Measurements from ENCODE around the gene XIRP2.
"Not testable (repeated sequence)": the region's sequence is repeated elsewhere in the genome, so short reads cannot be mapped to it uniquely, and the experiment has no call there.

XIRP2 gene

GRCh38 chr2:166957686-166958085, 69.4 kb downstream of the XIRP2 start:
- DNase-seq: no peak

DNA sequence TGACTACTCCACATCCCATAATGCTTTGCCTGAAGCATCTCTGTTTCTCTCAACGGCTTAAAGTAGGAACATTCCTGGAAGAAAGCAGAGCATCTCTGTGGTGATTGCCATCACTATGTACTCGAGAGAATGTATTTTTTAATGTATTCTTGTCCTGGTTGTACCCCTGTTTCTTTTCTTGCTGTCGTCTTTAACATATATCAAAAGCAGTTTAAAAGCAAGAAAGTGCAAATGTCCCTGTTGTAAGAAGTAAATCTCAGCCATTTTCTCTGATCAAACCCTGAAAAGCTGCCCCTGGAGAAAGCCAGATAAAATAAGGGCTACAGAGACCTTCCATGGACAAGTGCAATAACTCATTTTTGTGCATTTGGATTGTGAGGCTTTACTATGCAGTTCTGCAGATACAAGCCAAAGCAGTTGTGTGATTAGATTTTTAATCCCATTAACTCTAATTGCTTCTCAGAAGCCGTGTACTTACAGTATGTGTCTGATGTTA, 70.8 kb downstream of the XIRP2 start:
- DNase-seq: no peak

DNA sequence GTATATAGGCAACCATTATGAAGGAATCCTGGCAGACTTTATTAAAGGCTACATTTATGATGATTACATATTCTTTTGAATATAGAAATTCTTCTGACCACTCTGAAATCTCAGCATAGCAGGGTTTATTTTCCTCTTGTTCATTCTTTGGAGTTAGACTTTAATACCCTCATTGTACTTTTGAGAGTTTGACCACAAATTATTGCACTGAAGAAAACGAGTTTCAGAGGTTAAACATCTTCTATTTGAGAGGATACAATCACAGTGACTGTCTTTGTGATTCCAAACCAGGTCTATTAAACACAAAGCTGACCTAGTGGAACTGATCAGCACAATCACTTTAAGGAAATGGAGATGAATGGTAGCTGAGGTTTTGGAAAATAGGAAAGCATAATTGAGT, 71.3 kb downstream of the XIRP2 start:
- DNase-seq: no peak

- DNase-seq: no peak
These were observed 72.5 kb downstream of the XIRP2 start for GRCh38 chr2:166960702-166961270.

DNA sequence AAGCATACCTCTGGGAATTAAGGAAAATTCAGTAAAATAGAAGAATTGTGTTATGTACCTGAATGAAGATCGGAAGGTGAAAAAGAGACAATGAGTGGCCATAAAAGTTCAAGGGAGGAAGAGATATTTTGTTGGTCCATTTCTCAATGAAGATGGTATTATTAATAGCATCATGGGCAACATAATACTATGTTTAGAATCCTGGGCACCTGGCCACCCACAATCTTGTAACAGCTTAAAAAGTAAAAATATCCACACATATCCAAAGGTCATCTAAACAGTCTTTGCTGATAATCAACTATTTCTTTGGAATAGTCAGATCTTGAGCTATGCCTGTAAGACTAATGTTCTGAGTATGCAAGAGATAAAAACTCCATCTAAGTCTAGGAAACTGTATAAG, 73.7 kb downstream of the XIRP2 start:
- DNase-seq: no peak

DNA sequence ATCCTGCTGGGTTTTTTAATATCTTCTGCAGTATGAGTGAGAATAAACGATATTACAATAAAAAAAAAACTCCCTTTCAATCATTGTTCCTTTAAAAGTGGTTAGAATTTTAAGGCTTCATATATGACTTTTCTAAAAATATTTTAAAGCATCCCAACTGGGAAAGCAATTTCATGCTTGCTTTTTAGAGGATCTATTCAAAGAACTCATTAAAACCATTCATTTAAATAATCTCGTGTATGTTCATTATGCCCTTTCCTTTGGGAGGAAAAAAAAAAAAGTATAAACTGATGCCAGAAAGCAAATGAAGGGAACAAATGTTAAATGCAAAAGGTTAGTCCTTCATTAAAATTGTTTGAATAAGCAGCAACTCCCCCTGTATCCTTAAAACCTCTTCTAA, 81.2 kb downstream of the XIRP2 start:
- no peak for DNase-seq

- DNase-seq: no peak
These were observed 83.7 kb downstream of the XIRP2 start for GRCh38 chr2:166972002-166972401.

DNA sequence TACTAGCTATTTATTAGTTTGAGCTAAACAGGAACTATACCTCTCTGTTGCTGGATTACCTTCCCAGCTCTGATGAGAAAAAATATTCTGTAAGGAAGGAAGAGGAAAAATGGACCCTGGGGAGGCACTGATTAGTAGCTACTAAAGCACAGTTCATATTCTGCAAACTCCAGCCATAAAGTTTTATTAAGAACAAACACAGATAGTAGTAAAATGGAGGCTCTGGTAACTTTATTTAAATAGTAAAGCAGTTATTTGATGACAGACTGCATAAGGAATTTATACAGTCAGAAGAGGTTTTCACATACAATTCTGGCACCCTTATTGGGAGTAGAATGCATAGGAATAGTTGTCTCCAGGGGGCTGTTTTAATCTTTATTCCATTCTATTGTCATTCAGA, 84.1 kb downstream of the XIRP2 start:
- no peak for DNase-seq

DNA sequence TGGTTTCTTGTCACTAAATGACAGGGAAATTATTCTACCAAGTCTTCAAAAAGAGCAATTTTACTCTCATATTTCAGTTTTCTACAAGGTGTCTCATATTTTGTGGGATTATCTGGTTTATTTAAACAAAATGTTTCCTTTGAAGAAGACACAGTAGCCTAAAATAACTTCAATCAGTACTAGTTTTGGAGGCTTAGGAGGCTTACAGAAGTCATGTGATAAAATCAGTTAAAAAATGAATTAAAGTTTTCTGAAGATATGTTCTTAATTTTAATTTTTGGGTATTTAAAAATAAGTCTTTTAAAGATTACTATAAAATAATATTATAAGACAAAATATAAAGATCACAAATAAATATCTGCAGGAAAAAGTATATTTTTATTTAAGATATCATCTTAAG, 95.9 kb downstream of the XIRP2 start:
- no peak for DNase-seq

- DNase-seq: no peak
These were observed 96.5 kb downstream of the XIRP2 start for GRCh38 chr2:166984797-166985196.

GRCh38 chr2:166994588-166995336, 106.5 kb downstream of the XIRP2 start:
- no peak for DNase-seq

DNA sequence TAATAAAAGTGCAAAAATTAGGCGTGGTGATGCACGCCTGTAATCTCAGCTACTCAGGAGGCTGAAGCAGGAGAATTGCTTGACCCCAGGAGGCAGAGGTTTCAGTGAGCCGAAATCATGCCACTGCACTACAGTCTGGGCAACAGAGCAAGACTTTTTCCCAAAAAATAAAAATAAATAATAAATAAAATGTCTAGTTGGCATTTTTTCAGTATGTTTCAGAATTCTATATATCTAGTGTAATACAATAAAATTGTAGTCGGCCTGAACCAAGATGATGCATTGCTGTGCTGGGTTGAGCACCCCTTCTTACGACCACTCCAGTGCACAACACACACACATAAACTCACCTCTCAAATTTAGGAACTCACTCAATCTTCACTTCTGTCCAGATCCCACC, 108.2 kb downstream of the XIRP2 start:
- no peak for DNase-seq

DNA sequence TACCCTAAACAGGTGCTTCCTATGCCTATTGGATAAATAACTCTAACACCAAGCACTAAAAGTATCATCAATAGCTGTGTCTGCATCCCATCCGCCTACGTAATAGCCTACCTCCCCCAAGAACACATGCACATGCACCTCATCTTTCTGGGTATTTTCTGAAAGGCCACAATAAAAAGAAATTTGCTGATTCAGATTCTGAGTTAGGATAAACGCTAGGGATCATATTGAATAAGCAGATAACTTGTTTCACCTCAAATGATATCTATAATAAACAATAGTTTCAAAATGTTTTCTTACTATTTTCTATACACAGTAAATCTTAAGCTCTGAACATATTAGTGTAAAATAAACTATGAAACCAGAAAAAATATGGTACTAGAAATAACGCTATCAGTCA, 112.9 kb downstream of the XIRP2 start:
- DNase-seq: no peak

DNA sequence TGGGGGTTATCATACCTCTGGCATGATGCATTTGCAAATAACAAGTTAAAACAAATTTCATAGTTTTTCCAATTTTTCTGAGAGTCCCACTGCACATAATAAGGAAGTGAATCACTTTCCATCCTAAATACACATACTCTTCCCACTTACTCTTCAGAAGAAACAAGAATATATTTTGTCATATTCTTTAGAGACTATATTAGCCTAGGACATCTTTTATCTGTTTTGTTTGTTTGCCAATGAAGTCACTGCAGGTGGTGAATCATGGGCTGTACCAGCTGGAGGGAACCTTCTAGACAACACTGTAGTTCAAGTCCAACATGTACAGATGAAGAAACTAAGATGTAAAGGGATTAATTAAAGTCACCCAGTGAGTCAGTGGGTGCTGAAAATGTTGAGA, 116.8 kb downstream of the XIRP2 start:
- DNase-seq: no peak

DNA sequence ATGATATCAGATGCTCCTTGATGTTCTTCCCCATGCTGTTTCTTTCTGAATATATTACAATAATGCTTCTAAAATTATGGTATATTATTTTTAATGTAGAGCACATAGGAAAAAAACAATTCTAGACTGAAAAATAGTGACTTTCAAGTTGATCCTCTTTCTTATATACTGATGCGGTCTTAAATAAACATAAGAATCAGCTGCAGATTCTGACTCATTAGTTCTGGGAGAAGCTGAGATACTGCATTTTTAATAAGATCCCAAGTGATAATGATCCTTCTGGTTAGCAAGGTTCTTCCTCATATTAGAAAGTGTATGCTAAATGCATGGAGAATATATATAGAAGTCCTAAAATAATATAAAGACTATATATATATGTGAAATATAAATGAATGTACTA, 124.9 kb downstream of the XIRP2 start:
- no peak for DNase-seq

- no peak for DNase-seq
These were observed 127.5 kb downstream of the XIRP2 start for GRCh38 chr2:167015806-167016205.

DNA sequence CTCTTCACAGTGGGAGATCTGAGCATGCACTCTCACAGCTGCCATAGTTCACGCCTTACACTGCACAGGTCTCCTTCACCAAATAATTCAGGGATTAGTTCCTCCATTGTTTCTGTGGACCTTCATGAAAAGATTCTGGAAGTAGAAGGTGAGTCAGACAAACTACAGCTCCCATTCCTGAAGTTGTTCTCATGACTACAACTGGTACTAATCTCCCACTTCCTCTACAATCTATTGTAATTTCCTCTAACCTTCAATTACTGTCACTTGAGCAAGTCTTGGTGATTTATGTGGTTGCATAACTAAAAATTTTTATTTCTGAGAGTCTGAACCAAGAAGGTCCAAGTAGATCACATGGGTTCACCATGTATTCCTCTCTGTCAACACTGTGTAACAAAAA, 128.7 kb downstream of the XIRP2 start:
- no peak for DNase-seq

- DNase-seq: no peak
These were observed 130.3 kb downstream of the XIRP2 start for GRCh38 chr2:167018590-167018989.

- DNase-seq: no peak
These were observed 140.2 kb downstream of the XIRP2 start for GRCh38 chr2:167028503-167028902.

DNA sequence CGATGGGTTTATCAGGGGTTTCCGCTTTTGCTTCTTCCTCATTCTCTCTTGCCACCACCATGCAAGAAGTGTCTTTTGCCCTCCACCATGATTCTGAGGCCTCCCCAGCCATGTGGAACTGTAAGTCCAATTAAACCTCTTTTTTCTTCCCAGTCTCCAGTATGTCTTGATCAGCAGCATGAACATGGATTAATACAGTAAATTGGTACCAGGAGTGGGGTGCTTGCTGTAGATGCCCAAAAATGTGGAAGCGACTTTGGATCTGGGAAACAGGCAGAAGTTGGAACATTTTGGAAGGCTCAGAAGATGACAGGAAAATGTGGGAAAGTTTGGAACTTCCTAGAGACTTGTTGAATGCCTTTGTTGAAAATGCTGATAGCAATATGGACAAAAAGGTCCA, 146.7 kb downstream of the XIRP2 start:
- DNase-seq: not testable (repeated sequence)

DNA sequence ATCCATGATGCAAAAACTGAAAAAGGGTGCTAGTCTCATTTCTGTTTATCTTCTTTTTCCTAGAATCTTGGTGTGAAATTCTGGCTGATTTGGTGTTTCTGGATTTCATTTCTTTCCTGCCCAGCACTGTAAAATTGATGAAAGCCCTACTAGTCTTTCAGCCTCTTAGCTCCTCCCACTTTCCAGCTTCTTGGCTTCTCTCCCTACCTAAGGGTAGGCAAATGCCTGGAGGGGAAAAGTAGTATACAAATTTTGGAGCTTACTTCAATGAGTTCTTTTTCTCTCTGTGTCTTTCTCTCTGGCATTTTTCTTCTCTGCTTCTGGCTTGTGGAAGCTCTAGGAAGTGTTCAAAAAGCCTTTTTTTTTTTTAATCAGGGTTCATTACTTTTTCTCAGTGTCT, 160.5 kb downstream of the XIRP2 start:
- DNase-seq: no peak

- DNase-seq: no peak
These were observed 161.4 kb downstream of the XIRP2 start for GRCh38 chr2:167049659-167050058.

DNA sequence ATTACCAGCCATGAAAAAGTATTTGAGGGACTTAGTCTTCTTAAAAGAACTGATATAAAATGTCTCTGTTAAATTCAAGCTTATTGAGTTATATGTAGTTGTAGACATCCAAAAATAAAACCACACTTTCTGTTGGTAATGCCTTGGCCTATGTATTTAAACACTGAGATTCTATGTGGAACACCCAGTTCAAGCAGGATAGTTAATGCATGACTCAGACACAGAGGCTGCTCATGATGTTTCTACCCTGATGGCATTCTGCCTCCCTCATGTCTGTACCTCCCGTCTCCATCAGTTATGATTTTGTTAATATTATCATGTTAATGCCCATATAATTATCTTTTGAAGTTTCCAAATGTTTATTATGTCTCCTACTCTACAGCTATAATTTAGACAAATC, 164.5 kb downstream of the XIRP2 start:
- no peak for DNase-seq

DNA sequence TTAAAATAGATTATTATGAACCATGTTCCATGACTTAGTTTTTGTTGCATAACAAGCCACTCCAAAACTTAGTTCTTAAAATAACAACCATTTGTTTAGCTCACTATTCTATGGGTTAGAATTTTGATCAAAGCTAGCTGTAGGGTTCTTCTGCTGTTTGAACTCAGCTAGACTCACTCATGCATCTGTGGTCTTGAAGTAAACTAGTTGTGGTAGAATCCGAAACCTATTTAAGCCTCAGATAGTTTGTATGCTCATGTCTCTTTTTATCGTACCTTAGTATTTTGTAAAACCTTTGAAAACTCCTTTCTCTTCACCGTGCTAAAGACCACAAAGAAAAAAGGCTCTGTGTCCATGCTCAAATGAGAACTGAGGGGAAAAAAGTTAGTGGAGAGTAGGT, 166.6 kb downstream of the XIRP2 start:
- no peak for DNase-seq

- DNase-seq: no peak
These were observed 169.2 kb downstream of the XIRP2 start for GRCh38 chr2:167057446-167057845.
